H1 (cell line): ENCODE data around the gene ZNF311.

Source experiments
- GTF2F1 ChIP-seq: IDR thresholded peaks from 2 replicates; pipeline ENCODE4 v1.6.1; 2012; ENCODE audit warnings: low read depth, low read length, improper control_type of control experiment, borderline replicate concordance
- JUN ChIP-seq: IDR thresholded peaks from 2 replicates; pipeline ENCODE4 v1.6.1; 2011; ENCODE audit warnings: low read depth, mild to moderate bottlenecking, improper control_type of control experiment, low read length

GRCh38 chr6:28985462-28986164 lies 19.5 kb downstream of the ZNF311 start:
- no peak for TF ChIP-seq GTF2F1
- no peak for TF ChIP-seq JUN
